Thoracic aorta (tissue), 2 donors: ENCODE data around the gene BMP3. TPM values are rescaled to one million over a fixed set of nuclear protein-coding genes. Genes with fewer than 3 reads are reported as not detected.

Source experiments
- ATAC-seq: fragments of 150-250 bp; one replicate; pipeline ENCODE4 v1.8.0; 2017; ENCODE audit warnings: low read depth; ENCODE audit not compliant: insufficient number of reproducible peaks, low FRiP score
- DNase-seq: peaks from one replicate; pipeline ENCODE4 v3.0.0-alpha.2; 2020; ENCODE audit warnings: low spot score
- H3K27ac ChIP-seq, 2 donors: fragments of 200-600 bp; sonication (generic); 1 replicate in 1 of 2; 2 replicates in 1 of 2; pipeline ENCODE4 v1.5.1; 2016; ENCODE audit warnings: mild to moderate bottlenecking in 2 of 2, moderate library complexity in 2 of 2
- H3K27me3 ChIP-seq: fragments of 200-600 bp; sonication (generic); replicated peaks from 2 replicates; pipeline ENCODE4 v1.6.0; 2016; ENCODE audit warnings: mild to moderate bottlenecking; ENCODE audit not compliant: insufficient read depth
- H3K36me3 ChIP-seq: fragments of 200-600 bp; sonication (generic); one replicate; pipeline ENCODE4 v1.5.1; 2016
- H3K4me1 ChIP-seq, 2 donors: fragments of 200-600 bp; sonication (generic); 1 replicate in 1 of 2; 2 replicates in 1 of 2; pipeline versions ENCODE4 v1.5.1 to v1.6.0; 2016; ENCODE audit warnings: low read depth in 2 of 2, mild to moderate bottlenecking in 1 of 2; ENCODE audit not compliant: control insufficient read depth in 1 of 2
- H3K4me3 ChIP-seq: fragments of 200-600 bp; sonication (generic); 2 replicates; pipeline ENCODE4 v1.5.1; 2016; ENCODE audit warnings: mild to moderate bottlenecking
- H3K9me3 ChIP-seq: fragments of 200-600 bp; sonication (generic); 2 replicates; pipeline ENCODE4 v1.5.1; 2016
- total RNA-seq, 2 donors: library from RNA; depleted of rRNA; stranded (reverse); fragments of >200 nt; gene quantifications; one replicate each; pipeline versions ENCODE4 v1.1.0 to v1.2.3, GENCODE V29; 2016
- TF ChIP-seq, protein P1 (sequence below): fragments of 200-600 bp; sonication (generic); IDR thresholded peaks from one replicate; pipeline ENCODE4 v1.5.1; 2019; ENCODE audit warnings: antibody characterized with exemption

BMP3 gene, protein sequence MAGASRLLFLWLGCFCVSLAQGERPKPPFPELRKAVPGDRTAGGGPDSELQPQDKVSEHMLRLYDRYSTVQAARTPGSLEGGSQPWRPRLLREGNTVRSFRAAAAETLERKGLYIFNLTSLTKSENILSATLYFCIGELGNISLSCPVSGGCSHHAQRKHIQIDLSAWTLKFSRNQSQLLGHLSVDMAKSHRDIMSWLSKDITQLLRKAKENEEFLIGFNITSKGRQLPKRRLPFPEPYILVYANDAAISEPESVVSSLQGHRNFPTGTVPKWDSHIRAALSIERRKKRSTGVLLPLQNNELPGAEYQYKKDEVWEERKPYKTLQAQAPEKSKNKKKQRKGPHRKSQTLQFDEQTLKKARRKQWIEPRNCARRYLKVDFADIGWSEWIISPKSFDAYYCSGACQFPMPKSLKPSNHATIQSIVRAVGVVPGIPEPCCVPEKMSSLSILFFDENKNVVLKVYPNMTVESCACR
- 1 to 10 TPM in 1 of 2 donors, under 1 TPM in 1; 0.68 to 1.4 TPM for total RNA-seq

DNA sequence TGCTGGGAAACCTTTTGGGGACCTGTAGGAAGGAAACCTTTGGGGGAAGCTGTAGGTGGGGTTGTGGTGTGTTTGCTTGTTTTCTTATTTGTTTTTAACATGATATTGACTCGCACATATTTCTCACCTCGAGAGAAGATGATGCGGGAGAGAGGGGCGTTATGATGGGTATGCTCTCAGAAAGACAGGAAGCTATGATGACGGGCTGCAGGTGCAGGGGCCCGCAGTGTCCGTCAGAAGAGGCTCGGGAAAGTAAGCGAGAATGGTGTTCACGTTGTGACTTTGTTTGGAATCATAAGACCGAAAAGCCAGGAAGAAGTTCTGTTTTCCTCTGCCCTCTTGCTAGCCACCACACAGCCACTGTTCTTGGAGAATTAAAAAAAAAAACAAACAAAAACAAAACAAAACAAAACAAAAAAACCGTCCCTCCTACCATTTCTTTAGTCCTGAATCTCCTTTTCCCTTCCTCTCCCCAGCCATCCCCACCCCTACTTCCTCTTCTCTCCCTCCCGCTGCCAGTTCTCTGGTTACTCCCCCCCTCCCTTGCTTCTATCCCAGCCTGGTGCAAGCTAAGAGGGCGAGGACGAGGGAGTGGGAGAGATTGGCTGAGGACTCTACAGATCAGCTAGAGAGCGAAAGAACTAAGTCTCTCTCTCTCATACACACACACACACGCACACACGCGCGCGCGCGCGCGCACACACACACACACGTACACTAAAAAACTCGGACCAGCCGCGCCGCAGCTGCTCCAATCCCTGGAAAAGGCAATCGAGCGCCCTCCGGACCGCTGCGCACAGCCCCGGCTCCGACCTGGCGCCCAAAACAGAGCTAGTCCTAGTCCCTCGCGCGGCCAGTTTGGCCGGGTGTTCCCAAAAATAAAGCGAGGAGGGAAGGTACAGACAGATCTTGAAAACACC, at the start of gene BMP3:
BMP3 (plus strand) TSS at position 648 of the 920 bp plus-strand sequence. CDS start 577 bp downstream, outside the sequence.
- no peak within 1 kb of the TSS for H3K27ac ChIP-seq
- TF ChIP-seq, protein P1, sequence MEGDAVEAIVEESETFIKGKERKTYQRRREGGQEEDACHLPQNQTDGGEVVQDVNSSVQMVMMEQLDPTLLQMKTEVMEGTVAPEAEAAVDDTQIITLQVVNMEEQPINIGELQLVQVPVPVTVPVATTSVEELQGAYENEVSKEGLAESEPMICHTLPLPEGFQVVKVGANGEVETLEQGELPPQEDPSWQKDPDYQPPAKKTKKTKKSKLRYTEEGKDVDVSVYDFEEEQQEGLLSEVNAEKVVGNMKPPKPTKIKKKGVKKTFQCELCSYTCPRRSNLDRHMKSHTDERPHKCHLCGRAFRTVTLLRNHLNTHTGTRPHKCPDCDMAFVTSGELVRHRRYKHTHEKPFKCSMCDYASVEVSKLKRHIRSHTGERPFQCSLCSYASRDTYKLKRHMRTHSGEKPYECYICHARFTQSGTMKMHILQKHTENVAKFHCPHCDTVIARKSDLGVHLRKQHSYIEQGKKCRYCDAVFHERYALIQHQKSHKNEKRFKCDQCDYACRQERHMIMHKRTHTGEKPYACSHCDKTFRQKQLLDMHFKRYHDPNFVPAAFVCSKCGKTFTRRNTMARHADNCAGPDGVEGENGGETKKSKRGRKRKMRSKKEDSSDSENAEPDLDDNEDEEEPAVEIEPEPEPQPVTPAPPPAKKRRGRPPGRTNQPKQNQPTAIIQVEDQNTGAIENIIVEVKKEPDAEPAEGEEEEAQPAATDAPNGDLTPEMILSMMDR, result no peak
- DNase-seq, result no peak
- peaks cover 0 to 14% of the 10 kb centered on the region in 2 donors for H3K4me1 ChIP-seq
- no peaks in the 10 kb centered on the region for H3K27me3 ChIP-seq
- H3K4me3 ChIP-seq, result peak within 1 kb of the TSS; percentile 54
- no peaks in the 10 kb centered on the region for H3K36me3 ChIP-seq
- ATAC-seq, result no peak
- no peaks in the 10 kb centered on the region for H3K9me3 ChIP-seq

DNA sequence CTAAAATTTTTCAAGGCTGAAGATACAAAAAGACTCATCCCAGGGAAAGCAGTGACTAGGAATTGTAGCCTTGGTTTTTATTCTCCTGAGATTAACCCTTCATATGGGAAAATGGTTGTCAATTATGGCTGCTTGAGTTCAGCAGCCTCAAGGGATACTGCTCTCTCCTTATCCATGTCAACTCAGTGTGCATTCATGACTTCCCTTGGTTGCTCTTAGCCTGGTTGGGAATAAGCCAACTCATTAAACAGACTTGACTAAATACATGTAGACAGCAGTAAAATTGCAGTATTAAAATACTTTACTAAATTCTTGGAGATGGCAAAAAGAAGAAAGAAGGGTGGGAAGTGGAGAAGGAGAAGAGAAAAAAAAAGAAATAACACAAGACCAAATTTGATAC, 44.5 kb upstream of the BMP3 start:
- Histone ChIP-seq H3K36me3 (no peaks in the 10 kb centered on the region), H3K27me3 (no peaks in the 10 kb centered on the region), H3K27ac (no peak overlapping the region), H3K9me3 (no peaks in the 10 kb centered on the region), H3K4me1 (no peaks in the 10 kb centered on the region), H3K4me3 (no peak overlapping the region)
- no peak for ATAC-seq
- DNase-seq, result no peak
- TF ChIP-seq, protein P1, result no peak

DNA sequence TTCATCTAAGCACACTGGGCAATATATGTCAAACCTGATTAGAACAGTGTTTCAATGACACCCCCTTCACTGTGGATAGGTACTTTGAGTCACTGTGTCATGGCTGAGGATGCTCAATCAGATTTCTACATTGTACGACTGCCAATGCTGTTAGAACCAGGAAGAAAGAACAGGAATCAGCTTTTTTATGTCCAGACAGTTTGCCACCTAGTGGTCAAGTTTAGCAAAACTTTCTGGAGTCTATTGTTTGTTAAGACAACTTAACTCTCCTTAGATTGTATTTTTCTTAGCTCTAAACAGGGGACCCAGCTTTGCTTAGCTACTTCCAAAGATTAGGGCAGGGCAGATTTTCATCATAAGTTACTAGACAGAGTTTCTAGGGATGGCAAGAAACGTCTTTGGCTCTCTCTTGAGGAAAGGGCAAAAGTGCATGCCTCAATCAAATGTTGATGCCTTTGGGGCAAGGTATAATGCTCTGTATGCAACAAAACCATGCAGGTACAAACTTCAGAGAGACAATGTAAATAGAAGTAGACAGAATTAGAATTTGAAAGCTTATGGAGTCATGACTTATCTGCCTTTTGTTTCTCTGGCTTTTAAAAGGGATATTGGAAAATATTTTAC, 40.5 kb upstream of the BMP3 start:
- Histone ChIP-seq H3K36me3 (no peaks in the 10 kb centered on the region), H3K4me3 (no peak overlapping the region), H3K9me3 (no peaks in the 10 kb centered on the region), H3K27me3 (no peaks in the 10 kb centered on the region), H3K27ac (no peak overlapping the region), H3K4me1 (no peaks in the 10 kb centered on the region)
- no peak for ATAC-seq
- TF ChIP-seq, protein P1, result peak; percentile 39
- DNase-seq, result no peak

DNA sequence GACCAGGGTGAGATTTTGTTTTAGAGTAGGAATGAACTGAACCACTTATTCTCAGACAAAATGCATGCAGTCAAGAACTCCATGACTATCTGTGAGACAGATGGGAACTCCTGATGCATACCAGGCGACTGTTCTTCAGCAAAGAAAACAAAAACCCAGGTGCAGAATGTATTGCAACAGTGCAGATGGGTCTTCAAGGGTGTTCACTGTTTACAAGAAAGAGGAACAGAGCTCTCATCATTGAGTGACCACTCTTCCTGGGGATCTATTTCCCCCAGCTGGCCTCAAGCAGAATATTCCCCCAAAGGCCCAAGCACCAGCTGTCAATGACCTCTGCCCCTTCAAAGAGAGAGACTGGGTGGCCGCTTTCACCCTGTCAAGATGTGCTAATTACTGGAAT, 39.7 kb upstream of the BMP3 start:
- Histone ChIP-seq H3K4me3 (no peak overlapping the region), H3K36me3 (no peaks in the 10 kb centered on the region), H3K27me3 (no peaks in the 10 kb centered on the region), H3K4me1 (no peaks in the 10 kb centered on the region), H3K27ac (no peak overlapping the region), H3K9me3 (no peaks in the 10 kb centered on the region)
- TF ChIP-seq, protein P1, result no peak
- ATAC-seq (no peak), DNase-seq (no peak)
